Measurements from ENCODE around the gene NLRP7.
"Not testable (repeated sequence)": the region's sequence is repeated elsewhere in the genome, so short reads cannot be mapped to it uniquely, and the experiment has no call there.

NLRP7 gene

DNA sequence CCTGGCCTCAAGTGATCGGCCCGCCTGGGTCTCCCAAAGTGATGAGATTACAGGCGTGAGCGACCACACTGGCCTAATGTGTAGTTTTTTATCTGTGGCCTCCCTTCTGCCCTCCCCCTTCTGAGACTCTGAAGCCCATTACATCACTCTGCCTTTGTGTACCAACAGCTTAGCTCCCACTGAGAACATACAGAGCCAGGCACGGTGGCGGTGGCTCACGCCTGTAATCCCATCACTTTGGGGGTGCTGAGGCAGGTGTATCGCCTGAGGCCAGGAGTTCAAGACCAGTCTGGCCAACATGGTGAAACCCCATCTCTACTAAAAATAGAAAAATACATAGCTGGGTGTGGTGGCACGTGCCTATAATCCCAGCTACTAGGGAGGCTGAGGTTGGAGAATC, 28.8 kb downstream of the NLRP7 start:
- DNase-seq, result no peak

DNA sequence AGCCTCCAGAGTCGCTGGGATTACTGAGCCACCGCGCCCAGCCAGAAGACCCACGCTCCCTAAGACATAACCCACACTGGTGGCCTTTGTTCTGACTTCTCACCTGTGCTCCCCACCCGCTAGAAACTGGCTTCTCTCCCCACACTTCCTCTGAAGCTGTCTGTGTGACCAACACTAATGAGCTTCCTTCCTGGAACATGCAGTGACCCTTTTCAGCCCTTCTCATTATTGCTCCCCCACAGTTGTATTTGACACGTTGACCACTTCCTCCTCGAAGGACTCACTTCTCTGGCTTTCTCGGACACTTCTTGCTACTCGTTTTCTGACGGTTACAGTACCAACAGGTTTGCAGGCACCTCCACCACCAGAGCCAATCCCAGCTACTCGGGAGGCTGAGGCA, 30.5 kb downstream of the NLRP7 start:
- no peak for DNase-seq

DNA sequence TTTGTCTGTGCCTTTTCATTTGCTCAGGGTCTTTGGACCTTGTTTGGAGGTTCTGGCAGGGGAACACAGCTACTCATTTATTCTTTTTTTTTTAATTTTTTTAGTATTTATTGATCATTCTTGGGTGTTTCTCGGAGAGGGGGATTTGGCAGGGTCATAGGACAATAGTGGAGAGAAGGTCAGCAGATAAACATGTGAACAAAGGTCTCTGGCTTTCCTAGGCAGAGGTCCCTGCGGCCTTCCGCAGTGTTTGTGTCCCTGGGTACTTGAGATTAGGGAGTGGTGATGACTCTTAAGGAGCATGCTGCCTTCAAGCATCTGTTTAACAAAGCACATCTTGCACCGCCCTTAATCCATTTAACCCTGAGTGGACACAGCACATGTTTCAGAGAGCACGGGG, 39.4 kb downstream of the NLRP7 start:
- not testable (repeated sequence) for DNase-seq

DNA sequence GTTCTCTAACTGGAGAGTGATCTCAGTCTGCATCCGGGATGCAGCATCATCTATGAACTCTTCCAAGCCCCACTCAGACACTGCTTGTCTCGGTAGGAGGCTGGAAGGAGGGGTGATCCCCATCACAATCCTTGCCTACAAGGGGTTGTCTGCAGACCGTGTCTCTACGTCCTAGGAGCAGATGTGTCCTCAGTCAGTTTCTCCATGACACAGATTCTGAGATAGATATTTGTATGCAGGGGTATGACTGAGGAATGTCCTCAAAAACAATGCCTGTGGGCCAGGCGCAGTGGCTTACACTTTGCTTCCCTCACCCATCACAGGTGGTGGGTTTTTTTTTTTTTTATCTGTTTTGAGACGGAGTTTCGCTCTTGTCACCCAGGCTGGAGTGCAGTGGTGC, 40.5 kb downstream of the NLRP7 start:
- DNase-seq, result no peak

DNA sequence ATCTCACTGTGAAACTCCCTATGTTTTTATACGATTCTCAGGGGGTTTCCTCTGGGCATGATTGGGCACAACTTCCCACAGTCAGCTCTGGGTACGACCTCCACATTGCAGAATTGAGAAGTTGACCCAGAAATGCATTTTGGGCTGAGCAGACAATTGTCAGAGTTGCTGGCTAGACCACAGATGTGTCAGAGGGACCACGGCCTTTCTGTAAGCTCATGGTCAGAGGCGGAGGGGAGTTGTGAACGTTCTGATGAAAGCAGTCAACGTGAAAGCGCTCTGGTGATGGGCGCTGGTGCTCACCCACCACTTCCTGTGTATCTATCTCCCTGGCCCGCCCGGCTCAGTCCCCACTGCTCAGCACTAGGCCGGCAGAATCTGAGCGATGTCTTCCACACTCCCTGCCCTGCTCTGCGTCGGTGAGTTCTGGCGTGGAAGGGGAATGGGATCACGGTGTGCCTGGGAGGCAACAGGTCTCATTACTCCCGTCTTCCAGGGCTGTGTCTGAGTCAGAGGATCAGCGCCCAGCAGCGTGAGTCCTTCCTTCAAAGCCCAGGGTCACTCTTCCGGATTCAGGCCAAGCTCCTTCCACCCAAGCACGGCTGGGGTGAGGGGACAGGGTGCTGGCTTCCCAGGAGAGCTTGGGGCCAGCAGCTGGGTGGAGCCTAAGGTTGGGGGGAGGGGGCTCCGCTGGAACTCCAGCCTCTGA, 41.4 kb downstream of the NLRP7 start, which contains the start of gene NCR1:
Gene NCR1 (plus strand): TSS at position 346 of the 709 bp plus-strand sequence. CDS start 40 bp downstream, at position 386.
- no peak for DNase-seq

DNA sequence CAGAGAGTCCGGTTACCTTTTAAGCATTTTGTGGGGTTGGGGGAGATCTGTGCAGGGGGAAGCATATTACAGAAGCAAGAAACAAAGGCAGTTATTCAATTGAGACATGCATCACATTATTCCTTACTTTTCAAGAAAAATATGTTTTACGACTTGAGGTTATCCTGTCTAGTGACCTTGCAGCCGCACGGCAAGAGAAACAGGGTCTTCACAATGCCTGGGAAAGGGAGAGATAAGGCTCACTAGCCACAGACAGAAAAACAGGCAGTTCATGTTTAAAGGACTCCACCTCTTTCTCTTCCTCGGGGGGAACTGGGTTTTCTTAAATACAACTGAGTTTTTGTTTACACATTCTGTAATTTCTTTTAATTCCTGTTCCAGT, 41.9 kb downstream of the NLRP7 start:
- no peak for DNase-seq

DNA sequence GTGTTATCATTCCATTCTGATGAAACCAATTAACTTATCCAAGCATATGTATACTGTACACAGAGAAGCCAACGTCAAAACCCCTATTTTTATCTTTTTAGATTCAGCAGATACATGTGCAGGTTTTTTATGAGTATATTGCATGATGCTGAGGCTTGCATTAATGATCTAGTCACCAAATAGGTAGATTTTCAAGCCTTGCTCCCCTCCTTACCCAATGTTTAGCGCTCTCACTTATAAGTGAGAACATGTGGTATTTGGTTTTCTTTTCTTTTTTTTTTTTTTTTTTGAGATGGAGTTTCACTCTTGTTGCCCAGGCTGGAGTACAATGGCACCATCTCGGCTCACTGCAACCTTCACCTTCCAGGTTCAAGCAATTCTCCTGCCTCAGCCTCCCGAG, 43.1 kb downstream of the NLRP7 start:
- DNase-seq, result not testable (repeated sequence)

DNA sequence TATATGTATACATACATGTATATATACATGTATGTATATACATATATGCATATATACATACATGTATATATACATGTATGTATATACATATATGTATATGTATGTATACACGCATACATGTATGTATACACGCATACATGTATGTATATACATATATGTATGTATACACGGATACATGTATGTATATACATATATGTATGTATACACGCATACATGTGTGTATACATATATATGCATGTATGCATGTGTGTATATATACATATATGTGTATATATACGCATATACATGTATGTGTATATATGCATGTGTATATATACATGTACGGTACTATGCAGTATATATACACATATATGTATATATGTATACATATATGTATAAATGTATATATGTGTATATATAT, 44.0 kb downstream of the NLRP7 start:
- no peak for DNase-seq

DNA sequence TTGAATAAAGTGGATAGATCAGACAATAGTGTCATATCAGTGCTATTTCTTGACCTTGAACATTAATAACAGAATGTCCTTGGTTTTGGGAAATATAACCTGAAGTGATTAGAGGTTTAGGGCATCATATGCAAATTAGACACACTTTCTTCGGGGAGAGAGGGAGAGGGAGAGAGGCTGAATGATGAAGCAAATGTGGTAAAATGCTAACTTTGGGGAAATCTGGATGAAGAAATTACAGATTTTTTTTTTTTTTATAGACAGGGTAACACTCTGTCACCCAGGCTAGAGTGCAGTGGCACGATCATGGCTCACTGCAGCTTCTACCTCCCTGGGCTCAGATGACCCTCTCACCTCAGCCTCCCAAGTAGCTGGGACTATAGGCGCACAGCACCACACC, 45.3 kb downstream of the NLRP7 start:
- no peak for DNase-seq

DNA sequence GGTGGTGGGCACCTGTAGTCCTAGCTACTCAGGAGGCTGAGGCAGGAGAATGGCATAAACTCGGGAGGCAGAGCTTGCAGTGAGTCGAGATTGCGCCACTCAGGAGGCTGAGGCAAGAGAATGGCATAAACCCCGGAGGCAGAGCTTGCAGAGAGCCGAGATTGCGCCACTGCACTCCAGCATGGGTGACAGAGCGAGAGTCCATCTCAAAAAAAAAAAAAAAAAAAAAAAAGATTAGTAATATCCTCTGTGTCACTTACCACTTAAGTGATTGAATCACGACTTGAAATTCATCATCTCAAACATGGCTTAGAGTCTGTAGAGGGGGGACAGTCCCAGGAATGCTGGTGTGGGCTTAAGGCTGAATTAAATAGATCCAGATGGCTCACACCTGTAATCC, 46.2 kb downstream of the NLRP7 start:
- DNase-seq, result not testable (repeated sequence)

DNA sequence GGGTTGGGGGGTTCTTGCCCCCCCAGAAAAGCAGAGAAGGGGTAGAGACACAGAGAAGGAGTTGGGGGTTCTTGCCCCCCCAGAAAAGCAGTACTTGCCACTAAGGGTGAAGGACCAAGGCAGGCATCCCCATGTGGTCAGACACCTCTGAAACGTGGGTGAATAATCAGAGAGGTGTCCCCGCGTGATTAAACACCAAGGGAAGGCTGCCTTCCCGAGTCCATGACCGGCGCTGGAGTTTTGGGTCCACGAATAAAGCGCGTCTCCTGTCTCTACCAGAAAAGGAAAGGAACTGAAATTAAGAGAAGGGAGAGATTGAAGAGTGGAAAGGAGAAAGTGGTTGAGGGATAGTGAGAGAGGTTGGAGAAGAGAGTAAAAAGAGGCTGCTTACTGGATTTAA, 47.7 kb downstream of the NLRP7 start:
- DNase-seq, result not testable (repeated sequence)

DNA sequence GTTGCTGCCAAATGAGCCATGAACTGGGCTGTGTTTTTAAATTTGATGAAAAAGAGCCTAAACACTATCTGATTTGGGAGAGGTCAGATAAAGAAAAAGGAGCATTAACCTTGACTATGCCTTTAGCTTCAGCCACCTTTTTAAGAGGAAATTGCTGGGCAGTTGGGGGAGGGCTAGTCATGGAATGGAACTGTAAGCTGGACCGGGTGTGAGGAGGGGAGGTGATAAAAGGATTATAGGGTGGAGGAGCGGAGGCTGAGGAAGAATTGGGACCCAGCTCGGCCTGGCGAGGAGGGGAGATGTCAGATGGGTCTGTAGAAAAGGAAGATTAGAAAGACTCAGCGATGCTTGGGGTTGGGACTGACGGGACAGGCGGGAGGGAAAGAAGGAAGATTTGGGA, 48.6 kb downstream of the NLRP7 start:
- DNase-seq, result not testable (repeated sequence)

DNA sequence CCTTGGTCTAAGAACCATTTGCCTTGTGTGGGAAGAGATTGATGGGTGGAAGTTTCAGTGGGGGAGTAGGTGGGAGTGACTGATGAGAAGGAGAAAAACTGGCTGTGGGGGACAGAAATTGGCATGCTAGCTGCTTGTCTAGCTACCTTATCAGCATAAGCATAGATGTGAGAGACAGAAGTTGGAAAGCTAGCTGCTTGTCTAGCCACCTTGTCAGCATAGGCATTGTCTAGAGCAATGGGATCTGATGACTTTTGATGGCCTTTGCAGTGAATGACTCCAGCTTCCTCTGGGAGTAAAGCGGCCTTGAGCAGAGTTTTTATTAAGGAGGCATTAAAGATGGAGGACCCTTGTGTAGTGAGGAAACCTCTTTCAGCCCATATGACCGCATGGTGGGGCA, 51.3 kb downstream of the NLRP7 start:
- DNase-seq, result no peak

DNA sequence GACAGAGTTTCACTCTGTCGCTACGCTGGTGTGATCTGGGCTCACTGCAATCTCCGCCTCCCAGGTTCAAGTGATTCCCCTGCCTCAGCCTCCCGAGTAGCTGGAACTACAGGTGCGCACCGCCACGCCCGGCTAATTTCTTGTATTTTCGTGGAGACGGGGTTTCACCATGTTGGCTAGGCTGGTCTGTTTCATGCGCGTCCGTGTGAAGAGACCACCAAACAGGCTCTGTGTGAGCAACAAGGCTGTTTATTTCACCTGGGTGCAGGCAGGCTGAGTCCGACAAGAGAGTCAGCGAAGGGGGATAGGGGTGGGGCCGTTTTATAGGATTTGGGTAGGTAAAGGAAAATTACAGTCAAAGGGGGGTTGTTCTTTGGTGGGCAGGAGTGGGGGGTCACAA, 53.2 kb downstream of the NLRP7 start:
- not testable (repeated sequence) for DNase-seq

DNA sequence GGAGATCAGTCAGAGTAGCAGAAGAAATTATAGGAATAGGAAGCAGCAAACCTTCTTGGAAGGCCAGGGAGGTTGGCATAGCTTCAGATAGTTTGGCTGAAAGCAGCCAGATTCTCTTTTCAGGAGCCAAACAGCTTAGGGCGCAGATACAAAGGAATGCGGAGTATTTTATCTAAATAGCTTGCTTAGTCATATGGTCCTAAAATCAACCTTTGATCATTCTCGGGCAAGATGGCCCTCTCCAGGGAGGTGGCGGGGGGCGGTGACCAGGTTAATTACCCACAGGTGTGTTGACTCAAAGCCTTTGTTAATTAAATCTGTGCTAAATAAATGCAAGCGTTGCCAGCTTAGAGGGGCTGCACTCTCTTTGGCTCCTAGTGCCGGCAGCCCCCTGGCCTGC, 53.9 kb downstream of the NLRP7 start:
- no peak for DNase-seq

DNA sequence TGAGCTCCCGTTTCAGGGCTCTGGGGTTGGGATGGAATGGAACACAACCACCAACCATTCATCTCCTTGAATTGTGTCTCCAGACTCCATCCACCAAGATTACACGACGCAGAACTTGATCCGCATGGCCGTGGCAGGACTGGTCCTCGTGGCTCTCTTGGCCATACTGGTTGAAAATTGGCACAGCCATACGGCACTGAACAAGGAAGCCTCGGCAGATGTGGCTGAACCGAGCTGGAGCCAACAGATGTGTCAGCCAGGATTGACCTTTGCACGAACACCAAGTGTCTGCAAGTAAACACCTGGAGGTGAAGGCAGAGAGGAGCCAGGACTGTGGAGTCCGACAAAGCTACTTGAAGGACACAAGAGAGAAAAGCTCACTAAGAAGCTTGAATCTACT, 57.8 kb downstream of the NLRP7 start:
- DNase-seq, result no peak

DNA sequence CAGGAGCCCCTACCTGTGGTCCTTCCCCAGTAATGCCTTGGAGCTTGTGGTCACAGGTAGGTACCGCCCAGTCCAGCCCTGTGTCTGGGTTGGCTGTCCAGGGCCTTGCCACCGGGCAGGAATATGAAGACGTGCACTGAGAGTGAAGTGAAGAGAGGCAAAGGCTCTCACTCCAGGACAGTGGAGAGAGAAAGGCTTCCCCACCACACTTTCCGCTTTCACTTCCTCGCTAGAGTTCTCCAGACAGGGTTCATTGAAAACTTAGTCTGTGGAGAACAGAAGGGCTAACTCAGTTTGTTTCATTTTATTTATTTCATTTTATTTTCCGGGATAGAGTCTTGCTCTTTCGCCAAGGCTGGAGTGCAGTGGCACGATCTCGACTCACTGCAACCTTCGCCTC, 59.1 kb downstream of the NLRP7 start:
- DNase-seq, result no peak

DNA sequence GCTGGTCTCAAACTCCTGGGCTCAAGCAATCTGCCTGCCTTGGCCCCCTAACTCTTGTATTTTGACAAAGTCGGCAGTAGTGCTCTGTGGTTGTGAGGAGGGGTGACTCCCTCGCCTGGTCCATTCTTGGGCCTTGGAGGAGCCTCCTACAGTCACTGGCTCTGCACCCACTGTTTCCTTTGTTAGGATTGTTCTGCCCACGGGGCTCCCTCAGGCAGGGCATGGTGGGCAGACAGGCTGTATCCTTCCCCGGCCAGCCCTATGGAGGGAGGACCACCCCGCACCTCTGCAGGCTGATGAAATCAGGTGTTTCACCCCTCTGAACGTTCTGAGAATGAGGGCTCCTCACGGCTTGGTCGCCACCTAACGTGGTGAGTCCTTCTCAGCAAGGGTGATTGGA, 64.1 kb downstream of the NLRP7 start:
- DNase-seq, result no peak

DNA sequence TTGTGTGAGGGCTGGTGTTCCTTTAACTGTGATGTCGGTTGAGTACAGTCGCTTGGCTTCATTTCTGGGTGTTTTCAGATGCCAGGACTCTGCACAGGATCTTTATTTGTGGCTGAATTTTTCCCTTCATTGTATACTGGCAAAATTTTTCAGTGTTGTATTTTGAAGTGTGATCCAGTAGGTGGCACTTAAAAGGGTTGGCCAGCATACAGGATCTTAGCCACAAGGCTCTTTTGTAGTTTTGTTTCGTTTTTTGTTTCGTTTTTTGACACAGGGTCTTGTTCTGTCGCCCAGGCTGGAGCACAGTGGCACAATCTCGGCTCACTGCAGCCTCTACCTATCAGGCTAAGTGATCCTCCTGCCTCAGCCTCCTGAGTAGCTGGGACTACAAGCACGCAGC, 64.6 kb downstream of the NLRP7 start:
- no peak for DNase-seq

DNA sequence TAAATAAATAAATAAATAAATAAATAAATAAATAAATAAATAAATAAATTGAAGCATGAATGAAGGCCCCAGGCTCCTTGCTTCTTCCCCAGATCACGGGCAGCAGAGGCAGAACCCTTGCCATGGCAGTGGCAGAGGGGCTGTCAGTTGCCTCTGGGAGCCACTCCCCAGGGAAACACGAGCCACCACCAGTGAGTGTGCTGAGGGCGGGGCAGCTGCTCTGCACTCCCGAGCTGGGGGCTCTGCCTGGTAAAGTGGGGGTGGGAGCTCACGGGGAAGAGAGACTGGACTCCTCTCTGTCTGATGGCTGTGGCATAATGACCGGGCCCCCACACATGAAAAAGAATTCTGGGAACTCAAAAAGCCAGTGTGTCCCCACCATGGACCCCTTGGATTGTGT, 65.4 kb downstream of the NLRP7 start:
- DNase-seq, result no peak

DNA sequence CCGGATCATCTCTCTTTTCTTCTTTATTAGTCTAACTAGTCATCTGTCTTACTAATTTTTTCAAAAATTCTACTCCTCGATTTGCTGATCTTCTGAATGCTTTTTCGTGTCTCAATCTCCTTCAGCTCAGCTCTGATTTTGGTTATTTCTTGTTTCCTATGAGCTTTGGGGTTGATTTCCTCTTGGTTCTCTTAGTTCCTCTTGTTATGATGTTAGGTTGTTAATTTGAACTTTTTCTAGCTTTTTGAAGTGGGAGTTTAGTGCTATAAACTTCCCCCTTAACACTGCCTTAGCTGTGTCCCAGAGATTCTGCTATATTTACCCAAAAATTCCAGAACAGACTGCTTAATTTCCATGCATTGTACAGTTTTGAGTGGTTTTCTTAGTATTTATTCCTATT, 69.9 kb downstream of the NLRP7 start:
- no peak for DNase-seq

DNA sequence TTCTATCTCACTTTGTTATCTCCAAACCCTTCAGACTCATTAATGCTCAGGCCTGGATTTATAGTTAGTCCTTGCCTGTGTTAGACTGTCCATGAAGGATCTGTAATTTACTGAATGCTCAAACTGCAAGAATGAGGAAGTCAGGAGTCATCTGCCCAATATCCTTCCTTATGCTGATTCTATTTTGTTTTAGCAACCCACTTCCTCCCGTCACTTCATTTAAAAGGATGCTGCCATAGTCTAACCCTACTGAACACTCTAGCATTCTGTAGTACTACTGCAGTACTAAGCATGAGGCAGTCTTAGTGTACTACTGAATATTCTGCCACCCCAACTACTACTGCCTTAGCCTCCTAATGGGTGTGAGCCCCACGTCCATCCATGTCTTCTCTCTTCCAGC, 71.8 kb downstream of the NLRP7 start:
- DNase-seq, result no peak

DNA sequence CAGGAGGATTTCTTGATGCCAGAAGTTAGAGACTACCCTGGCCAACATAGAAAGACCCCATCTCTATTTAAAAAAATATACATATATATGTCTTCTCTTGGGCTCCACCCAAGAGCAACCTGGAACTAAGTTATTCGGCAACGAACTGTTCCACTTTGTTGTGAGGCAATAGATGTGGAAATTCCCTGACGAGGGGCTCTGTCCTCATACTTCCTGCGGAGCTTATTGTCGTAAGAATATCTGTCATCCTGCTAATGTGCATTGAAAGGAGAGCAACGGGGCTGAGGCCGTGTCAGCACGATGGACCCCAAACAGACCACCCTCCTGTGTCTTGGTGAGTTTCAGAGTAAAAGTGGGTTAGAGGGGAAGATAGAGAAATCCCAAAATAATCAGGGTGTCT, 73.3 kb downstream of the NLRP7 start, which contains the start of gene FCAR:
Gene FCAR (plus strand): TSS at position 246 of the 400 bp plus-strand sequence. CDS start 55 bp downstream, at position 301.
- no peak for DNase-seq

All from NCI-H1930 (cell line).